HepG2 (cell line): Measurements from ENCODE around the gene UBXN2A. TPM values are rescaled to one million over a fixed set of nuclear protein-coding genes. Genes with fewer than 3 reads are reported as not detected.

ENCODE experiments used
- ARID5B ChIP-seq: IDR thresholded peaks from 2 replicates; pipeline ENCODE4 v1.4.0; 2020; ENCODE audit warnings: mild to moderate bottlenecking, missing genetic modification reagents
- CREB1 ChIP-seq, 2 experiments: fragments of 450-650 bp in 1 of 2; IDR thresholded peaks; 2 replicates each; pipeline ENCODE4 v1.6.1; 2016 to 2017; ENCODE audit warnings: control low read depth in 1 of 2, mild to moderate bottlenecking in 1 of 2, missing compliant biosample characterization in 1 of 2, missing genetic modification characterization in 1 of 2
- FOXK2 ChIP-seq: fragments of 450-650 bp; IDR thresholded peaks from 2 replicates; pipeline ENCODE4 v1.6.1; 2016
- HNRNPK ChIP-seq: fragments of 200-400 bp; formaldehyde crosslinking; IDR thresholded peaks from 2 replicates; pipeline ENCODE4 v1.6.1; 2018; ENCODE audit warnings: low read length, low read depth, moderate library complexity, mild to moderate bottlenecking; ENCODE audit not compliant: poor library complexity, severe bottlenecking
- MLXIP ChIP-seq: sonication (generic); formaldehyde crosslinking; IDR thresholded peaks from 2 replicates; pipeline ENCODE4 v1.9.0; 2021; ENCODE audit warnings: missing genetic modification reagents, borderline replicate concordance
- NCOA2 ChIP-seq: sonication (generic); formaldehyde crosslinking; IDR thresholded peaks from 2 replicates; pipeline ENCODE4 v1.8.0; 2022; ENCODE audit warnings: inconsistent platforms
- PITX1 ChIP-seq: sonication (generic); formaldehyde crosslinking; IDR thresholded peaks from 2 replicates; pipeline ENCODE4 v1.5.1; 2020; ENCODE audit warnings: mild to moderate bottlenecking, missing genetic modification reagents
- POLR2AphosphoS5 ChIP-seq: IDR thresholded peaks from 2 replicates; pipeline ENCODE4 v1.6.1; 2012; ENCODE audit warnings: low read depth, low read length
- SOX6 ChIP-seq, 2 experiments: fragments of 450-650 bp in 1 of 2; sonication (generic) in 1 of 2; formaldehyde crosslinking in 1 of 2; IDR thresholded peaks; 2 replicates each; pipeline versions ENCODE4 v1.4.0 to v1.6.1; 2017 to 2020; ENCODE audit warnings: antibody characterized with exemption in 1 of 2, mild to moderate bottlenecking in 1 of 2, missing genetic modification reagents in 1 of 2
- TGIF2 ChIP-seq: IDR thresholded peaks from 2 replicates; pipeline ENCODE4 v1.6.1; 2016; ENCODE audit warnings: control low read depth, missing compliant biosample characterization
- ZBTB21 ChIP-seq: sonication (generic); formaldehyde crosslinking; IDR thresholded peaks from 2 replicates; pipeline ENCODE4 v1.4.0; 2020; ENCODE audit warnings: missing genetic modification reagents
- ZNF792 ChIP-seq: IDR thresholded peaks from 2 replicates; pipeline ENCODE4 v1.6.1; 2016
- ZSCAN30 ChIP-seq: sonication (generic); formaldehyde crosslinking; IDR thresholded peaks from 2 replicates; pipeline ENCODE4 v1.5.0; 2020; ENCODE audit warnings: mild to moderate bottlenecking, missing genetic modification reagents
- polyA plus RNA-seq, 8 experiments: library from polyadenylated mRNA; depleted of rRNA in 3 of 8; stranded (reverse) in 7 of 8; unstranded in 1 of 8; fragments of >200 nt; fragmentation: Illumina TruSeq in 4 of 8; extraction: Trizol in 4 of 8; gene quantifications; 2 replicates each; pipeline versions ENCODE4 v1.2.1 to v1.2.3, GENCODE V29; 2011 to 2016; ENCODE audit warnings: low read depth in 4 of 8, missing spikeins in 1 of 8, mixed read lengths in 1 of 8; ENCODE audit not compliant: insufficient read depth in 1 of 8
- total RNA-seq, 5 experiments: library from RNA; depleted of rRNA; stranded (reverse); fragments of >200 nt; fragmentation: Illumina TruSeq; extraction: Trizol; gene quantifications; 2 replicates each; pipeline ENCODE4 v1.2.3, GENCODE V29; 2016; ENCODE audit warnings: low read depth in 1 of 5
- TF ChIP-seq, protein P1 (sequence below), 2 experiments: sonication (generic) in 1 of 2; formaldehyde crosslinking in 1 of 2; IDR thresholded peaks; 2 replicates each; pipeline versions ENCODE4 v1.4.0 to v1.6.1; 2018 to 2020; ENCODE audit warnings: missing genetic modification reagents in 2 of 2, borderline replicate concordance in 1 of 2, low read depth in 1 of 2, mild to moderate bottlenecking in 1 of 2, missing biosample characterization in 1 of 2
- TF ChIP-seq, protein P2 (sequence below): IDR thresholded peaks from 2 replicates; pipeline ENCODE4 v1.6.1; 2018; ENCODE audit warnings: missing genetic modification reagents, mild to moderate bottlenecking, missing compliant biosample characterization

The UBXN2A gene
- total and polyA plus RNA-seq, 2 of the 13 experiments (the other 11 are each of a cell fraction or from before 2014, with no cell fraction given), result 8.3 to 20.9 TPM

GRCh38 chr2:24045511-24046508, 105.5 kb downstream of the UBXN2A start (continued):
- TF ChIP-seq CREB1 (IDR thresholded peaks at IDR 0.05) (peak; percentile 39), CREB1 (CRISPR knock-in tag; IDR thresholded peaks at IDR 0.05) (no peak), TGIF2 (CRISPR knock-in tag) (0 out of 2 replicates have a peak, but pooled peaks have one; percentile 32), HNRNPK (peak; percentile 11), ZSCAN30 (CRISPR knock-in tag) (0 out of 2 replicates have a peak, but pooled peaks have one; percentile 14), MLXIP (CRISPR knock-in tag) (no peak), POLR2AphosphoS5 (peak; percentile 74), ZNF792 (CRISPR knock-in tag) (0 out of 2 replicates have a peak, but pooled peaks have one; percentile 32), FOXK2 (0 out of 2 replicates have a peak, but pooled peaks have one; percentile 6), NCOA2 (CRISPR knock-in tag) (peak; percentile 25), ARID5B (CRISPR knock-in tag) (peak; percentile 50), ZBTB21 (CRISPR knock-in tag) (0 out of 2 replicates have a peak, but pooled peaks have one; percentile 19), PITX1 (CRISPR knock-in tag) (0 out of 2 replicates have a peak, but pooled peaks have one; percentile 33), SOX6 (IDR thresholded peaks at IDR 0.05) (no peak), SOX6 (CRISPR knock-in tag; IDR thresholded peaks at IDR 0.05) (peak; percentile 23; the same call in 1 of the 2 replicates)
- TF ChIP-seq, protein P1, sequence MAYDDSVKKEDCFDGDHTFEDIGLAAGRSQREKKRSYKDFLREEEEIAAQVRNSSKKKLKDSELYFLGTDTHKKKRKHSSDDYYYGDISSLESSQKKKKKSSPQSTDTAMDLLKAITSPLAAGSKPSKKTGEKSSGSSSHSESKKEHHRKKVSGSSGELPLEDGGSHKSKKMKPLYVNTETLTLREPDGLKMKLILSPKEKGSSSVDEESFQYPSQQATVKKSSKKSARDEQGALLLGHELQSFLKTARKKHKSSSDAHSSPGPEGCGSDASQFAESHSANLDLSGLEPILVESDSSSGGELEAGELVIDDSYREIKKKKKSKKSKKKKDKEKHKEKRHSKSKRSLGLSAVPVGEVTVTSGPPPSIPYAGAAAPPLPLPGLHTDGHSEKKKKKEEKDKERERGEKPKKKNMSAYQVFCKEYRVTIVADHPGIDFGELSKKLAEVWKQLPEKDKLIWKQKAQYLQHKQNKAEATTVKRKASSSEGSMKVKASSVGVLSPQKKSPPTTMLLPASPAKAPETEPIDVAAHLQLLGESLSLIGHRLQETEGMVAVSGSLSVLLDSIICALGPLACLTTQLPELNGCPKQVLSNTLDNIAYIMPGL (CRISPR knock-in tag; IDR thresholded peaks at IDR 0.05; ENCODE audit: borderline replicate concordance in 1 of 2, low read depth in 1 of 2), result peak in 1 of 2 experiments; percentile 48; a peak in 1 of 4 replicates
- TF ChIP-seq, protein P2, sequence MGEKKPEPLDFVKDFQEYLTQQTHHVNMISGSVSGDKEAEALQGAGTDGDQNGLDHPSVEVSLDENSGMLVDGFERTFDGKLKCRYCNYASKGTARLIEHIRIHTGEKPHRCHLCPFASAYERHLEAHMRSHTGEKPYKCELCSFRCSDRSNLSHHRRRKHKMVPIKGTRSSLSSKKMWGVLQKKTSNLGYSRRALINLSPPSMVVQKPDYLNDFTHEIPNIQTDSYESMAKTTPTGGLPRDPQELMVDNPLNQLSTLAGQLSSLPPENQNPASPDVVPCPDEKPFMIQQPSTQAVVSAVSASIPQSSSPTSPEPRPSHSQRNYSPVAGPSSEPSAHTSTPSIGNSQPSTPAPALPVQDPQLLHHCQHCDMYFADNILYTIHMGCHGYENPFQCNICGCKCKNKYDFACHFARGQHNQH (CRISPR knock-in tag), result peak; percentile 20; the same call in 1 of the 2 replicates
